ENCODE data around the gene PLEK. TPM values are rescaled to one million over a fixed set of nuclear protein-coding genes. Genes with fewer than 3 reads are reported as not detected.
"Not testable (repeated sequence)": the region's sequence is repeated elsewhere in the genome, so short reads cannot be mapped to it uniquely, and the experiment has no call there.

The PLEK gene
- polyA plus RNA-seq, 4 donors = 2.5 to 6.6 (median 5.3) TPM

DNA sequence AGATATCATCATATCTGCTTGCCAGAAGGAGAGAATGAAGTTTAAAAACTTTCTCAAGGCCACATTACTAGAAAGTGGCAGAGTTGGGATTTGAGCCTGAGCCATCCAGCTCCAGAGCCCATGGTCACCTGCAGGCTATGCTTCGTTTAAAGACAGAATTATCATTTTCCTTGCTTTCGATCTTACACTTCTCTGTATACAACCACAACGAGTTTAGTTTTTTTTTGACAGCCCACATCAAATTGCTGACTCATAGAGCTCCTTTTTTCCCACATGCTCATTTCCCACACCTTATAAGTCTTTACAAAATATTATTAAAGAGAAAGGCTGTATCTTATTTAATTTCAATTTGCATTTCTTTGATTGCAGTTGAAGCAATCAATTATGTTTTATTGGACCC is 6.5 kb downstream of the PLEK start:
- DNase-seq (peak in 1 of 2 donors; percentile 9), FAIRE-seq (no peak)
- no peaks in the 10 kb centered on the region for H3K9me3 ChIP-seq (ENCODE audit: control insufficient read depth in 2 of 2, insufficient read depth in 1 of 2, low read depth in 1 of 2, low read length in 1 of 2)
- peaks cover 0 to 2% (median 0%) of the 10 kb centered on the region in 3 donors for H3K4me1 ChIP-seq (ENCODE audit: control insufficient read depth in 3 of 3, insufficient read depth in 2 of 3, low read depth in 1 of 3, low read length in 2 of 3)
- no peak overlapping the region for H3K27ac ChIP-seq (ENCODE audit: low read depth in 1 of 3, low read length in 2 of 3)
- H3K36me3 ChIP-seq (ENCODE audit: control insufficient read depth in 3 of 3, insufficient read depth in 2 of 3, low read depth in 1 of 3, low read length in 3 of 3) = no peaks in the 10 kb centered on the region
- H3K27me3 ChIP-seq (ENCODE audit: control insufficient read depth in 3 of 3, insufficient read depth in 3 of 3, low read length in 3 of 3) = peaks cover 0 to 2% (median 0%) of the 10 kb centered on the region in 3 donors
- 44 to 69% (median 57%) methylated on average over 3 of the region's 3 CpGs for WGBS, 3 donors
- H3K4me3 ChIP-seq (ENCODE audit: low read depth in 1 of 3, low read length in 3 of 3) = no peak overlapping the region

DNA sequence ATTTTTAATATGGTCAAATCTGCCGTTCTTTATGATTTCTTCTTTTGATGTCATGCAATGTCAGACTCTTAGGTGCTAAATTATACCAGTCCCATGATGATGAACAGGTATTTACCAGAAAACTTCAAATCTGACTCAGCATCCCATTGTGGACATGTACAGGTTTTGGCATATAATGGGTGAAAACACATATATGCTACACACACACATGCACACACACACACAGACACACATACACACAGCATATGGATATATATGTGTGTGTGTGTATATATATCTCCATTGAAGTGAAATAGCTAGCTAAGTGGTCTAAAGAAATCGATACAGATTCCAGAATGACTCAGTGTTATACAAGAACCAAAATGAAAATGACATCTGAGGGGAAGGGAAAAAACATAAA is 7.4 kb downstream of the PLEK start:
- no peak for FAIRE-seq
- H3K9me3 ChIP-seq (ENCODE audit: control insufficient read depth in 2 of 2, insufficient read depth in 1 of 2, low read depth in 1 of 2, low read length in 1 of 2) = no peaks in the 10 kb centered on the region
- no peak for DNase-seq
- H3K36me3 ChIP-seq (ENCODE audit: control insufficient read depth in 3 of 3, insufficient read depth in 2 of 3, low read depth in 1 of 3, low read length in 3 of 3) = no peaks in the 10 kb centered on the region
- peaks cover 0 to 2% (median 0%) of the 10 kb centered on the region in 3 donors for H3K27me3 ChIP-seq (ENCODE audit: control insufficient read depth in 3 of 3, insufficient read depth in 3 of 3, low read length in 3 of 3)
- H3K4me3 ChIP-seq (ENCODE audit: low read depth in 1 of 3, low read length in 3 of 3) = no peak overlapping the region
- no peak overlapping the region for H3K27ac ChIP-seq (ENCODE audit: low read depth in 1 of 3, low read length in 2 of 3)
- peaks cover 0 to 2% (median 0%) of the 10 kb centered on the region in 3 donors for H3K4me1 ChIP-seq (ENCODE audit: control insufficient read depth in 3 of 3, insufficient read depth in 2 of 3, low read depth in 1 of 3, low read length in 2 of 3)
- 74 to 85% (median 78%) methylated on average over 2 of the region's 2 CpGs for whole genome bisulfite sequencing, 3 donors

- FAIRE-seq = no peak
Measured at GRCh38 chr2:68374184-68374583, 9.1 kb downstream of the PLEK start.

GRCh38 chr2:68375582-68375981 is 10.5 kb downstream of the PLEK start:
- FAIRE-seq (no peak), DNase-seq (no peak)
- Histone ChIP-seq H3K27me3 (ENCODE audit: control insufficient read depth in 3 of 3, insufficient read depth in 3 of 3, low read length in 3 of 3) (peaks cover 0 to 2% (median 0%) of the 10 kb centered on the region in 3 donors), H3K4me1 (ENCODE audit: control insufficient read depth in 3 of 3, insufficient read depth in 2 of 3, low read depth in 1 of 3, low read length in 2 of 3) (no peaks in the 10 kb centered on the region), H3K27ac (ENCODE audit: low read depth in 1 of 3, low read length in 2 of 3) (no peak overlapping the region), H3K9me3 (ENCODE audit: control insufficient read depth in 2 of 2, insufficient read depth in 1 of 2, low read depth in 1 of 2, low read length in 1 of 2) (no peaks in the 10 kb centered on the region), H3K36me3 (ENCODE audit: control insufficient read depth in 3 of 3, insufficient read depth in 2 of 3, low read depth in 1 of 3, low read length in 3 of 3) (no peaks in the 10 kb centered on the region), H3K4me3 (ENCODE audit: low read depth in 1 of 3, low read length in 3 of 3) (no peak overlapping the region)

More at GRCh38 chr2:68374184-68374583, 9.1 kb downstream of the PLEK start:
- Histone ChIP-seq H3K27ac (ENCODE audit: low read depth in 1 of 3, low read length in 2 of 3) (no peak overlapping the region), H3K4me1 (ENCODE audit: control insufficient read depth in 3 of 3, insufficient read depth in 2 of 3, low read depth in 1 of 3, low read length in 2 of 3) (no peaks in the 10 kb centered on the region), H3K9me3 (ENCODE audit: control insufficient read depth in 2 of 2, insufficient read depth in 1 of 2, low read depth in 1 of 2, low read length in 1 of 2) (no peaks in the 10 kb centered on the region), H3K27me3 (ENCODE audit: control insufficient read depth in 3 of 3, insufficient read depth in 3 of 3, low read length in 3 of 3) (peaks cover 0 to 2% (median 0%) of the 10 kb centered on the region in 3 donors), H3K36me3 (ENCODE audit: control insufficient read depth in 3 of 3, insufficient read depth in 2 of 3, low read depth in 1 of 3, low read length in 3 of 3) (no peaks in the 10 kb centered on the region), H3K4me3 (ENCODE audit: low read depth in 1 of 3, low read length in 3 of 3) (no peak overlapping the region)
- WGBS, 3 donors = 91 to 93% (median 92%) methylated on average over 2 of the region's 2 CpGs
- no peak for DNase-seq

DNA sequence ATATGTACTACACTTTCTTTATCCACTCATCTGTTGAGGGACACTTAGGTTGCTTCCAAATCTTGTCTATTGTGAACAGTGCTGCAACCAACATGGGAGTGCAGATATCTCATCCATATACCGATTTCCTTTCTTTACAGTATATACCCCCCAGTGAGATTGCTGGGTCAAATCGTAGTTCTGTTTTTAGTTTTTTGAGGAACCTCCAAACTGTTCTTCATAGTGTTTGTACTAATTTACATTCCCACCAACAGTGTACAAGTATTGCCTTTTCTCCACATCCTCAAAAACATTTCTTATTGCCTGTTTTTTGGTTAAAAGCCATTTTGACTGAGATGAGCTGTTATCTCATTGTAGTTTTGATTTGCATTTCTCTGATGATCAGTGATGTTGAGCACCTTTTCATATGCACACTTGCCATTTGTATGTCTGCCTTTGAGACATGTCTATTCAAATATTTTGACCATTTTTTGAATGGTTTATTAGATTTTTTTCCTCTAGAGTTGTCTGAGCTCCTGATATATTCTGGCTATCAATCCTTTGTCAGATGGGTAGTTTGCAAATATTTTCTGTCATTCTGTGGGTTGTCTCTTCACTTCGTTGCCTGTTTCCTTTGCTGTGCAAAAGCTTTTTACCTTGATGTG is 12.2 kb downstream of the PLEK start:
- Histone ChIP-seq H3K9me3 (ENCODE audit: control insufficient read depth in 2 of 2, insufficient read depth in 1 of 2, low read depth in 1 of 2, low read length in 1 of 2) (no peaks in the 10 kb centered on the region), H3K4me3 (ENCODE audit: low read depth in 1 of 3, low read length in 3 of 3) (no peak overlapping the region), H3K4me1 (ENCODE audit: control insufficient read depth in 3 of 3, insufficient read depth in 2 of 3, low read depth in 1 of 3, low read length in 2 of 3) (no peaks in the 10 kb centered on the region), H3K27ac (ENCODE audit: low read depth in 1 of 3, low read length in 2 of 3) (no peak overlapping the region), H3K36me3 (ENCODE audit: control insufficient read depth in 3 of 3, insufficient read depth in 2 of 3, low read depth in 1 of 3, low read length in 3 of 3) (no peaks in the 10 kb centered on the region), H3K27me3 (ENCODE audit: control insufficient read depth in 3 of 3, insufficient read depth in 3 of 3, low read length in 3 of 3) (peaks cover 0 to 2% (median 0%) of the 10 kb centered on the region in 3 donors)
- FAIRE-seq (no peak), DNase-seq (no peak)
- WGBS, 3 donors = 81 to 90% (median 90%) methylated on average over 3 of the region's 3 CpGs

- not testable (repeated sequence) for H3K27ac ChIP-seq (ENCODE audit: low read depth in 1 of 3, low read length in 2 of 3); DNase-seq; H3K36me3 ChIP-seq (ENCODE audit: control insufficient read depth in 3 of 3, insufficient read depth in 2 of 3, low read depth in 1 of 3, low read length in 3 of 3); FAIRE-seq; H3K27me3 ChIP-seq (ENCODE audit: control insufficient read depth in 3 of 3, insufficient read depth in 3 of 3, low read length in 3 of 3); H3K4me1 ChIP-seq (ENCODE audit: control insufficient read depth in 3 of 3, insufficient read depth in 2 of 3, low read depth in 1 of 3, low read length in 2 of 3); H3K9me3 ChIP-seq (ENCODE audit: control insufficient read depth in 2 of 2, insufficient read depth in 1 of 2, low read depth in 1 of 2, low read length in 1 of 2); H3K4me3 ChIP-seq (ENCODE audit: low read depth in 1 of 3, low read length in 3 of 3)
- 75 to 87% (median 79%) methylated on average over 6 of the region's 6 CpGs for WGBS, 3 donors
Measured at GRCh38 chr2:68378779-68379178, 13.7 kb downstream of the PLEK start.

DNA sequence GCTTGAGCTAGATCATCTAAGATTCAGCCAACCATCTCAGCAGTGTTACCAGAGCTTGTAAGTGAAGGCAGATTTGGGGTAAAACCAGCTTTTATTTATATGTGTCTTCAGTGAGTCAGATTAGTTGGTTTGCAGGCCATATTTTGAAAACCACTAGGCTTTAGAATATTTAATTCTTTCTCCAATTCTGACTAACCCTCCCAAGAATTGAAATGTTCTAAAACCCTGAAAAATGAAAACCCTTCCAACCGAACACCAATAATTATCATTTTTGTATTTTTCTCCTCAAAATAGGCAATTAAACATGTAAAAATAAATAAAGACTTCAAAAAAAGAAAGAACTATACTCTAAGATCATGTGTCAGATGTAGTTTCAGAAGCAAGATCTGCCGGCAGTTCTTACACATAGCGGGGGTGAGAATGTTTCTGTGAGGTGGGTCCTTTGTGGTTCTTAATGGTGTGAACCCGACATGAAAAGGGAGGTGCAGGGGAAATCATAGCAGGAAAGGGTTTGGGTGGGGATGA is 14.2 kb downstream of the PLEK start:
- H3K4me3 ChIP-seq (ENCODE audit: low read depth in 1 of 3, low read length in 3 of 3) = no peak overlapping the region
- DNase-seq = no peak
- H3K27me3 ChIP-seq (ENCODE audit: control insufficient read depth in 3 of 3, insufficient read depth in 3 of 3, low read length in 3 of 3) = peaks cover 0 to 6% (median 0%) of the 10 kb centered on the region in 3 donors
- no peaks in the 10 kb centered on the region for H3K9me3 ChIP-seq (ENCODE audit: control insufficient read depth in 2 of 2, insufficient read depth in 1 of 2, low read depth in 1 of 2, low read length in 1 of 2)
- no peaks in the 10 kb centered on the region for H3K36me3 ChIP-seq (ENCODE audit: control insufficient read depth in 3 of 3, insufficient read depth in 2 of 3, low read depth in 1 of 3, low read length in 3 of 3)
- no peak overlapping the region for H3K27ac ChIP-seq (ENCODE audit: low read depth in 1 of 3, low read length in 2 of 3)
- no peak for FAIRE-seq
- no peaks in the 10 kb centered on the region for H3K4me1 ChIP-seq (ENCODE audit: control insufficient read depth in 3 of 3, insufficient read depth in 2 of 3, low read depth in 1 of 3, low read length in 2 of 3)
- 58 to 69% (median 67%) methylated on average over 4 of the region's 4 CpGs for WGBS, 3 donors

DNA sequence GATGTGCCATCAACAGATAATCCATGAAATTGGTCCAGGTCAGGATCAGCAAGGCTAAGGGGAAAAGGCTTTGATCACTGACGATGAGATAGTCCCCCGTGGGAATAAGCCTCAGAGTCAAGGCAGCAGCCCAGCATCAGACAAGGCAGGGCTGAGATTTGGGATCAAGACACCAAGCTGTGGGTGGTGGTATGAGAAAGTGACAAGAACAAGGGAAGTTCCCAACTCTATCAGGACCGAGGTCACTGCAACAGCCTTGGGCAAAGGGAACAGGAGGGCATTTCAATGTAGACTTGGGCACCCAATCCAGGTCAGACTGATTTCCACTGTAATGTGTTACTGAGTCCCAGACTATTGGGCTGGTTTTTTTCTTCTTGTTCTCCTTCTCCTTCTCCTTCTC is 18.7 kb downstream of the PLEK start:
- FAIRE-seq = no peak
- DNase-seq = no peak
- WGBS, 3 donors = 66 to 83% (median 78%) methylated on average over 3 of the region's 3 CpGs

More for the DNA sequence above, 18.7 kb downstream of the PLEK start:
- H3K4me1 ChIP-seq (ENCODE audit: control insufficient read depth in 3 of 3, insufficient read depth in 2 of 3, low read depth in 1 of 3, low read length in 2 of 3) = no peaks in the 10 kb centered on the region
- no peaks in the 10 kb centered on the region for H3K9me3 ChIP-seq (ENCODE audit: control insufficient read depth in 2 of 2, insufficient read depth in 1 of 2, low read depth in 1 of 2, low read length in 1 of 2)
- H3K27me3 ChIP-seq (ENCODE audit: control insufficient read depth in 3 of 3, insufficient read depth in 3 of 3, low read length in 3 of 3) = peaks cover 0 to 7% (median 0%) of the 10 kb centered on the region in 3 donors
- H3K27ac ChIP-seq (ENCODE audit: low read depth in 1 of 3, low read length in 2 of 3) = no peak overlapping the region
- H3K36me3 ChIP-seq (ENCODE audit: control insufficient read depth in 3 of 3, insufficient read depth in 2 of 3, low read depth in 1 of 3, low read length in 3 of 3) = no peaks in the 10 kb centered on the region
- H3K4me3 ChIP-seq (ENCODE audit: low read depth in 1 of 3, low read length in 3 of 3) = no peak overlapping the region
